ENCODE data around the gene FAM162A.
"Not testable (repeated sequence)": the region's sequence is repeated elsewhere in the genome, so short reads cannot be mapped to it uniquely, and the experiment has no call there.

The FAM162A gene

GRCh38 chr3:122421836-122422235, 37.9 kb downstream of the FAM162A start:
- DNase-seq = no peak

DNA sequence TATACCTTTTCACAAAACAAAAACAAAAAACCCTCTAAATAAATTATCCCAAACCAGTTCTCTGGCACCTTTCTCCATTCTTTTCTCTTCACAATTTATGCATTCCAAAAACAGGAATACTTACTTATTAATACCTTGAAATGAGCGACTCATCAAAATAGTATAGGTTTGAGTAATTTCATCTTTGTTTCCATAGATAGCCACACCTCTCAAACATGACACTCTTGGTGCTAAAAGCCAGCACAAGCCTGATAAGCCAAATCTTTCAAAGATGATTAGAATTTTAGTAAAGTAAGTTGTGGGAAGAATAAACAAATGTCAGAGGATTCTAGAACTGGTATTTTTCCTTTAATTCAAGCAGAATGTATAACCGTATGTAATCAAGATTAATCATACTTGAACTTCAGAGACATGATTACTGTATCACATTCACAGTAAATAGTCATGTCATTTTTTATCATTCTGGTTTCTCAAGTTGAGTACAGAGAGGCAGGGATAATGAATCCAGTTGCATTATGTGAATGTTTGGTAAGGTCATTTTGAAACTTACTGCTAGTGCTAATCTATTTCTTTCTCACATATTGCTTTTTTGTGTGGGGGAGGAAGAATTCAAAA, 44.0 kb downstream of the FAM162A start:
- no peak for DNase-seq

- no peak for DNase-seq
These were observed 46.4 kb downstream of the FAM162A start for GRCh38 chr3:122430371-122430770.

DNA sequence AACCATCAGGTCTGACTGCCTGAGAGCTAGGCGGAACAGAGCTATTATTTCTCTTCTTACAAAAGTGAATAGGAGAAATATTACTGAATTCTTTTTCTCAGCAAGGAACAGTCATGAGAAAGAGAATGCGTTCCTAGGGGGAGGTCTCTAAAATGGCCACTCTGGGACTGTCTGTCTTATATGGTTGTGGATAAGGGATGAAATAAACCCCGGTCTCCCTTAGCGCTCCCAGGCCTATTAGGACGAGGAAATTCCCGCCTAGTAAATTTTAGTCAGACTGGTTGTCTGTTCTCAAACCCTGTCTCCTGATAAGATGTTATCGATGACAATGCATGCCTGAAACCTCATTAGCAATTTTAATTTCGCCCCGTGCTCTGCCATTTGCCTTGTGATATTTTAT, 52.0 kb downstream of the FAM162A start:
- no peak for DNase-seq

DNA sequence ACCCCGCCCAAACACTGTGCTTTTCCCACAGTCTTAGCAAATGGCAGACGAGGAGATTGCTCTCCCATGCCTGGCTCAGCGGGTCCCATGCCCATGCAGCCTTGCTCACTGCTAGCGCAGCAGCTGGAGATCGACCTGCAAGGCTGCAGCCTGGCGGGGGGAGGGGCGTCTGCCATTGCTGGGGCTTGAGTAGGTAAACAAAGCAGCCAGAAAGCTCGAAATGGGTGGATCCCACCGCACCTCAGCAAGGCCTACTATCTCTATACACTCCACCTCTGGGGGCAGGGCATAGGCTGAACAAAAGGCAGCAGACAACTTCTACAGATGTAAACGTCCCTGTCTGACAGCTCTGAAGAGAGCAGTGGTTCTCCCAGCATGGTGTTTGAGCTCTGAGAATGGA, 59.1 kb downstream of the FAM162A start:
- DNase-seq = no peak

DNA sequence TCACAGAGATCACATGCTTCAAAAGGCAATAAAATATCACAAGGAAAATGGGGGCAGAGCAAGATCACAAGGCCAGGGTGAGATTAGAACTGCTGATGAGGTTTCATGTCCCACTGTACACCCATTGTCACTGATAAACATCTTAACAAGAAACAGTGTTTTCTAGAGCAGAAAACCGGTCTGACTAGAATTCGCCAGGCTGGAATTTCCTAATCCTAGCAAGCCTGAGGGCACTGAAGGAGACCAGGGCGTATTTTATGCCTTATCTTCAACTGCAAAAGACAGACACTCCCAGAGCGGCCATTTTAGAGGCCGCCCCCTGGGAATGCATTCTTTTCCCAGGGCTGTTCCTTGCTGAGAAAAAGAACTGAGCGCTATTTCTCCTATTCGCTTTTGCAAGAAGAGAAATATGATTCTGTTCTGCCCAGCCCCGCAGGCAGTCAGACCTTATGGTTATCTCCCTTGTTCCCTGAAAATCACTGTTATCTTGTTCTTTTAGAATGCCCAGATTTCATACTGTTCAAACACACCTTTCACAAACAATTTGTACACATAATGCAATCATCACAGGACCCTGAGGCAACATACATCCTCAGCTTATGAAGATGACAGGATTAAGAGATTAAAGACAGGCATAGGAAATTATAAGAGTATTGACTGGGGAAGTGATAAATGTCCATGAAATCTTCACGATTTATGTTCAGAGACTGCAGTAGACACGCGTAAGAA, 59.9 kb downstream of the FAM162A start:
- not testable (repeated sequence) for DNase-seq

DNA sequence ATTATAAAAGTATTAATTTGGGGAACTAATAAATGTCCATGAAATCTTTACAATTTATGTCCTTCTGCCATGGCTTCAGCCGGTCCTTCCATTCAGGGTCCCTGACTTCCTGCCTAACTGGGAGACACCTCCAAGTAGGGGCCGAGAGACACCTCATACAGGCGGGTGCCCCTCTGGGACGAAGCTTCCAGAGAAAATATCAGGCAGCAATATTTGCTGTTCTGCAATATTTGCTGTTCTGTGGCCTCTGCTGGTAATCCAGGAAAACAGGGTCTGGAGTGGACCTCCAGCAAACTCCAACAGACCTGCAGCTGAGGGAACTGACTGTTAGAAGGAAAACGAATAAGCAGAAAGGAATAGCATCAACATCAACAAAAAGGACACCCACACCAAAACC, 60.5 kb downstream of the FAM162A start:
- DNase-seq = not testable (repeated sequence)

DNA sequence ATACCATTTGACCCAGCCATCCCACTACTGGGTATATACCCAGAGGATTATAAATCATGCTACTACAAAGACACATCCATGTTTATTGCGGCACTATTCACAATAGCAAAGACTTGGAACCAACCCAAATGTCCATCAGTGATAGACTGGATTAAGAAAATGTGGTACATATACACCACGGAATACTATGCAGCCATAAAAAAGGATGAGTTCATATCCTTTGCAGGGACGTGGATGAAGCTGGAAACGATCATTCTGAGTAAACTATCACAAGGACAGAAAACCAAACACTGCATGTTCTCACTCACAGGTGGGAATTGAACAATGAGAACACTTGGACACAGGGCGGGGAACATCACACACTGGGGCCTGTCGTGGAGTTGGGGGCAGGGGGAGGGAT, 64.2 kb downstream of the FAM162A start:
- not testable (repeated sequence) for DNase-seq

DNA sequence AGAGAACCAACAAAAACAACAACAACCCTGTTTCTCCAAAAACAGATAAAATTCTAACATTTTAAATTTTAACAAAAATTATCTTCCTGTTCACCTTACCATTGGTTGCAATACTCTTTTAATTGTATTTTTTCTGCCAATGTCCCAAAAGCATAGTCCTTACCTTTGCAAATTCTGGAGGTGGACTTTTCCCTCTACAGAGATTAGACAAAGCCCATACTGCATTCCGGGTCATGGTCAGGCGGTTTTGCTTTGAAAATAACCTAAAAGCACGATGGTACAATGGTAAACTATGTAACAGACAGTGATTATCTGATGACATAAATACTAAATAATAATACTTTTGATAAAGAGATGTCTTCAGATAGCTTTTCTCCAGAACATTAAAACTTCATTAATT, 67.4 kb downstream of the FAM162A start:
- no peak for DNase-seq

GRCh38 chr3:122456074-122456473, 72.1 kb downstream of the FAM162A start:
- DNase-seq = no peak

DNA sequence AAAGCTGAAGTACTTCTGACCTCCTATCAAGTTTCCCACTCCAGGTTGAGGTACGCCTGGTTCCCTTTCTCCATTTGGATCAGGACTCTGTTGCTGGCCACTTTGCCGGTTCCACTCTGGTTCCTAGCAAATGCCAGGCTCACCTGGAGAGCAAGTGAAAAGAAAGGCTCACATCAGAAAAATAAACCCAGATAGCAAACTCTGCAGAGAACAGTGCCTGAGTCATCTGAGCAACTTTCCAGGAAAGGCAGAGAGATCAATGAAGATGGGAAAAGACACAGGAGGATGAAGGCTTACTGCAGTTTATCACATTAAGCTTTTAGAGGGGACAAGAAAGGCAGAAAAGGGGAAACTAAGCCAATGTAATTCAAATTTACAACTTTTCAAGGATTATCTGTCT, 73.7 kb downstream of the FAM162A start:
- no peak for DNase-seq

- no peak for DNase-seq
These were observed 75.0 kb downstream of the FAM162A start for GRCh38 chr3:122458992-122459391.

DNA sequence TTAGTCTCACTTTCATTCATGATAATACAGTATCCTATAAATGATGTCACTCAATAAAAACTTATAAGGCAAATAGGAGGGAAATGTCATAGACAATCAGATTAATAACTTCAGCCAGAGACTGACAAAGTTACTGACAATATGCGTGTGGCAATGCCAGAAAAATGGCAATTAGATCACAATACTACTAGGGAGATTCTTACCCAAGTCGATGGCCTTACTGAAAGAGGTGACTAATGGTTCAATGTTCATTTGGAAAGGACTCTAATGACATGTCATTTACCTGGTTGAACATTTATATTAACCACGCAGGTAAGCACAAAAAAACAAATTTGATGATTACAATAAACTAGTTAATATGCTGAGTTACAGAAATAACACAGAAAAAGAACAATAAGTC, 77.8 kb downstream of the FAM162A start:
- no peak for DNase-seq
